Measurements from ENCODE around the gene DGKI.
A peak's percentile ranks its signal among the peaks of the same experiment; 100 is the strongest.

DGKI gene

DNA sequence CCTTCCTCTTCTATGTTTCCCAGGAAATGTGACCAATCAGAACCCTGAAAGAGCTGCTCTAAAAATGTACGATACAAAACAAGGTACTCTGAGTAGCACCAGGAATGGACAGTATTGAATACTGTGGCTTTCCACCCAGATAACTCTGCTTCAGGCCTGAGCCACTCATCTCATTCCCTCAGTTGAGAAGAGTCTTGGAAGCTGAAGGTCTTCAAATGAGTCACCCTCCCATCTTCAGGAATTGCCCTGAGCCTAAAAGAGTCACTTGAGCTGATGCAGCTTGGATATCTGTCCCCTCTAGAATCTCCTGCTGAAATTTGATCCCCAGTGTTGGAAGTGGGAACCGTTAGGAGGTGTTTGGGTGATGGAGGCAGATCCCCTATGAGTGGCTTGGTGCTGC, 210.4 kb downstream of the DGKI start:
- DNase-seq = no peak

DNA sequence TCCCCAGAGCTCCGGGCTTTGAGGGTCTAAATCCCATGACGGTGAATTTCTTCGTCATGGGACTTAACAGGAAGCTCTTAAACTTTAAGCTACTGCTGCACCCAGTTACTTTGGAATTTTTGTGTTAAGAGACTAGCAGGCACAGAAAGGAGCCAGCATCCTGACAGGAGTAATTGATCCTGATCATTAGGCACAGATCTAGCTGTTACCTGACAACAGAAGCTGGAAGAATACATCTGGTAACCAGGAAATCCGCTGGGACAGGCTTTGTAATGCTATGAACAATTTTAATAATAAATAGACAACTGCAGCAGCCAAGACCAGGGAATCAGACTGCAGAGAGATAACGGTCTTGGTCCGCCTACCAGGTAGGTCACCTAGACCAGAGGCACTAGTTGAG, 210.9 kb downstream of the DGKI start:
- no peak for DNase-seq

DNA sequence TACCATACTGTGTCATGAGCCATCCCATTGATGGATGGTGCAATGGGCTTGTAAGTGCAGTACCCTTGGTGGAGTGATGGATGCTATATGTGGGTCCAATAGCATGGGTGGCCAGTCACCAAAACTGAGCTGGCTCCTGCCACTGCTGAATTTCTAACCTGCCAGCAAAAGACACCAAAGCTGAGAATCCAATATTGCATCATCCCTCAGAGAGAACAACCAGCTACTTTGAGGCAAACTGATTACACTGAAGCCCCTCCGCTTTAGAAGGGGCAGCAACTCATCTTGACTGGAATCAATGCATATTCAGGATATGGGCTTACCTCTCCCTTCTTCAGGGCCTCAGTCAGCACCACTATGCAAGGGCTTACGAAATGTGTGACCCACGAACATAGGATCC, 211.6 kb downstream of the DGKI start:
- DNase-seq = no peak

DNA sequence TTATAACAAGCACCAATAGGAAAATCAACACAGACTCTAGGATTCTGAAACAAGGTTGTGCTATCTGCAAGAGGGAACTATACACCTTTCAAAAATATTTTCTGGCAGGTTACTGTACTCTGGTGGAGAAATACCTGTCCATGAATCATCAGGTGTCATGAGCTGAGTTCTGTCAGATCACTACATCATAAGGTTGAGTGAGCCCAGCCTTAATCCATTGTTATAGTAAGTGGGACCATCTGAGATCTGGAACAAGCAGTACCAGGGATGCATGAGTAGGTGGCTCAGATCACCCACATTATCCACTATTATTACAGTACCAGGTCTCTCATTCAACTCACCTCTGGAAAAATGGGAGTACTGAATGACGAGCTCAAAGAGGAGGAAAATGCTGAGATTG, 212.4 kb downstream of the DGKI start:
- DNase-seq = no peak

DNA sequence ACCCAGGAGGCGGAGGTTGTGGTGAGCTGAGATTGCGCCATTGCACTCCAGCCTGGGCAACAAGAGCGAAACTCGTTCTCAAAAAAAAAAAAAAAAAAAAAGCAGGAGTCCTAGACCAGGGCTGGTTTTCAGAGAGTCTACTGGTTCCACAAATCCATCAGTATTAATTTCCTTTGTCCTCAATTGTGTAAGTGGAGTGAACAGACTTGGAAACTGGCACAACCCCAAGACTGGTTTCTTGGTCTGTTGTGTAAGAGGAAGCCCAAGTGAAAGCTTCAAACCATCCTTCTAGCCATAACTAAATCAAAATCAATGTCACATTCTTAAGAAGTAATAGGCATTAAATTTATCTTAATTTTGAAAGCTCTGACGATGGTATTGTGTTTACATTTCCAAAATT, 213.6 kb downstream of the DGKI start:
- no peak for DNase-seq

DNA sequence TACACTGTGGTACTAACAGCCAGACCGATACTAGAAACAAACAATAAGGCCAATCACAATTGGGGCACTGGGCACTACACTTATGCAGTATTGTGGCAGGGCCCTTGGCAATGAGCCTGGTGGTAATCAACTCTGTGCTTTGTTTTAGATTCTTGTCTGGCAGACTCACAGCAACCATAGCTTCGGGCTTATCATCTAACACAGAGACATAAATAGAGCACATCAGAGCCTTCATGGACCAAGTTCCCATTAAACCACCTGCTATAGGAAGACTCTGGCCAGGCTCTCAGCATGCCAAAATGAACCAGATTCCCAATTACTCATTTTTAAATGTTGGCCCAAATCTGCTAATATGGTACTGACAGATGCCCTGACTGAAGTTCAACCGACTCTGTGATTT, 218.6 kb downstream of the DGKI start:
- DNase-seq = no peak

DNA sequence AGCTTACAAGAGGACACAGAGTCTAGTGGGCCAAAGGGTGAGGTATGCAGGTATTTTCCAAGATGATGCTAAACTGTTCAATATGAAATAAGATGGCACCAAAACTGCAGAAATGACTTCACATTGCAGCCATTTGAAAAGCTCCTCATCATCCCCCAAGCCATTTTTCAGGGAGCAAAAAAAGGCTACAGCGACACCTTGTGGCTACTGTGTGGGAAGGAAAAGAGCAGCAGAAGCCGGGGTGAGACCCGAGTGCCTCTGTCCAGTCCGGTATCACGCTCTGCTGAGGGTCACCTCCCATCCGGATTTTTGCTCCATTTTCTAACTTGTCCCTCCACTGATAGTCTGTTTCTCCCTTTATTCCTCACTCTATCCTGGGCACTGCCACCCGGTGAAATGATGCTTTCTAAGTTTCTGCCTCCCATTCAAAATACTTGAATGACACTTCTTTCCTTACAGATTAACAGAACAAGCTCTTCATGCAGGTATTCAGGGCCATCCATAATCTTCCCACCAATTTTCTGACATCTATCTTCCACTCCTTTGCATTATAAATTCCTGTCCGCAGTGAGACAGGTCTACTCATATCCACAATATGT, 220.2 kb downstream of the DGKI start:
- peak; percentile 78 for DNase-seq

DNA sequence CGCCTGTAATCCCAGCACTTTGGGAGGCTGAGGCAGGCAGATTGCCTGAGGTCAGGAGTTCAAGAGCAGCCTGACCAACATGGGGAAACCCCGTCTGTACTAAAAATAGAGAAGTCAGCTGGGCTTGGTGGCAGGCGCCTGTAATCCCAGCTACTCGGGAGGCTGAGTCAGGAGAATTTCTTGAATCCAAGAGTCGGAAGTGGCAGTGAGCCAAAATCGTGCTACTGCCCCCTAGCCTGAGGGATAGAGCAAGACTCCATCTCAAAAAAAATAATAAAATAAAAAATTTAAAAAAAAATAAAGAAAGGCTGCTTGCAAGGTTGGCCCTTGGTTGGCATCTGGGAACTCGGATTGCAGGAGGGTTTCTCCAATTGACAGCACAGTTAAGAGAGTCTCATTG, 221.6 kb downstream of the DGKI start:
- DNase-seq = no peak

DNA sequence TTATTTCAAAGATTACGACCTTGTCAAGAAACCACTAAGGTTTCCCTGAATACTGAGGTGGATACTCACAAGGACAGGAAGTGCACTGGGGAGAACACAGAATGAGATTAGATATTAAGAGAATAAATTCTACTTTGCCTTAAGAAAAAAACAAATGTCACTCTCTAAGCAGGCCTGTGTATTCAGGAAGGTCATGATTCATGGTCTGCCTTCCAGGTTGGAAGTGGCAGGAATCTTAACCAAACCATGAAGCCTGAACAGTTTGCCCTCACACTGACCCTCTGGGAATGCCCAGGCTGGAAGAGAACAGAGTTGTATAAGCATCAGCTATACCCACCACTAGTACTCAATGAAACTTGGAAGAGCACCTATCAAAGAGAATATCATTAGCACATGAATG, 227.6 kb downstream of the DGKI start:
- no peak for DNase-seq

DNA sequence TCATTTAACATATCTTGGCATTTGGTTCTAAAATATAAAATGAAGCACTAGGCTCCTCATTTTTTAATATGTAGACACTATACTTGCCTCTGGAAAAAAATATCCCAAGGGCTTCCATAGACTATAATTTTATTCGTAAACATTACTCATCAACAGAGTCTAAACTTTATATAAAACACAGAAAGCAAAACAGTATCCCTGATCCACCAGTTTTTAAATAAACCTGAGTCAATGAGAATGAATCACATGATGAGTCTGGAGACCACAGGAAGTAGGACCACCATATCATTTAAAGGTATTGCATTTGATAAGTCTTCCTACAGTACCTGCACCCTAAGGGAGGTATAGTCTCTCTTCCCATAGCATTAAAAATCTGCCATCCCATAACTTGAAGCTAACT, 228.0 kb downstream of the DGKI start:
- DNase-seq = no peak

DNA sequence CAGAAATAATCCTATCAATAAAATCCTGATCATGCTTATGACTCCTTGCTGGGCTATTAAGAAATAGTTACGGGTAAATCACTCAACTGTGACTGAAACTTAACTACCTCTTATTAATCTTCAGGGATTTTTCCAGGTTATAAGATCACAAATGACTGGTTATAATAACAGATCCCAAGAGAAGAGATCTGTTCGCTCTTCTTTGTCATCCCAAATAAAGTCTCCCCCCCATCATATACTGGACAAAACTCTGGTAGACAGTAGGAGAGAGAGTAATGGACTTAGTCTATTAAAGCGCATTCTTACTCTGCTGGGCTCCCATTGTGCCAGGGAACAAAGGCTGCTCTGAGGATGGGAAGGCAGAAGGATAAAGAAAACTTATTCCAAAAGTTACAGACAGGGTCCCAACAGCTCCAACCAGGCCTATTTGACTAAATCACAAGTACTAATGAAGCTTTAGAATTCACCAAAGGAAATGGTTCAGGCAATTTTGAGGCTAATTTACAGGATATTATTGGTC, 233.7 kb downstream of the DGKI start:
- DNase-seq = no peak

DNA sequence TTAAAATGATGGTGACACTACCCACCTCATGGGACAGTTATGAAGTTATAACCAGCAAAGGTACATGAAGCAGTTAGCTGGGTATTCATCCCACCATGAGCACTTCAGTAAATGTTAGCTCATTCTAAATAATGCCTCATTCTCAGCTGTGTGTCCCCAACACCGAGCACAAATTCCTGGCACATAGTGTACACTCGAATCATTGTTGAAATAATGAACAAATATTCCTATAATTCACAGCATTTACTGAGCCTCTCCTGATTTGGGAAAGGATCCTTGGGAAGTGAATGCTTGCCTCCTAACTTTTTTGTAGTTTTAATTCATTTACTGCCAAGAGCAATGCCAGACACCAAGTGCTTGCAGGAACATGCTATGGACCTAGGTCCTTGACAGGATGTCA, 235.2 kb downstream of the DGKI start:
- no peak for DNase-seq

DNA sequence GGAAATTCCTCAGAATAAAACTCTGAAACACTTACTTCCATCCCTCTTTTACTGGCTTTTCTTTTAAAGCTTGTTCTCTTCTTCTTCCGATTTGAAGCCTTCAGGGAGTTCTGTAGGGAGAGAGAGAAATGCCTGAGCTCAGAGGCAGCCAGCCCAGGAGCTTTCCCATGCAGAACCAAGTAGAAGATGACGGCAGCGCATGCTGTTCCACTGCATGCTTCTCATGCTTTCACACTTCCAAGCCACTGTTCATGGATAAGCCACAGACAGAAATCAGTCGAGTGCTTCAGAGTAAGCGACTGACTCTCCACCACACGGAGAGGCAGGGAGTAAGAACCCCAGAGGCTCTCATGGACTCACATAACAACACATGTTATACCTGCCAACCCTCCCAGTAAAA, 237.3 kb downstream of the DGKI start:
- no peak for DNase-seq

DNA sequence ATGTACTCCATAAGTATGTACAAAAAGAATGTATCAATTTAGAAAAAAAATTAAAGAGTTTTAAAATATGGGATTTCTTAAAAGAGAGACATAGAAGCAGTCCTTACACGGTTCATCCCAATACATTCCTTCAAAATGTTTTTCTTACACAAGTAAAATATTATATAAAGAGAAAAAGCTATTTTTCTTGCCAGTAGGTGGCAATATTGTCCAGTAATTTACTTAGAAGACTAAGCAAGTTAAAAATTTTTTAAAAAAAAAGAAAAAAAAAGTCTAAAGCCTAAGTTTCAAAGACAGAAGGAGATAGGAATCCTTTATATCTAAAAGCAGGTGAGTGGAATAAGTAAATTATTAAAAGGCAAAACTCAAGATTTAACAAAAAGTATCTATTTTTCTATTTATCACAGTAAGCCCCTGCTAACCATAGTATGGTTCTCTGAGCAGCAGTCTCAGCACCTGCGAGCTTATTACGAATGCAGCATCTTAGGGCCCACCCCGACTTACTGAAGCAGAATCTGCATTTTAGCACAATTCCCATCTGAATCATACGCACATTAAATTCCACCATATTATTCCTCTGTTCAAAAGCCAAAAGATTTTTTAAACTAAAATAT, 240.6 kb downstream of the DGKI start:
- peak; percentile 73 for DNase-seq

DNA sequence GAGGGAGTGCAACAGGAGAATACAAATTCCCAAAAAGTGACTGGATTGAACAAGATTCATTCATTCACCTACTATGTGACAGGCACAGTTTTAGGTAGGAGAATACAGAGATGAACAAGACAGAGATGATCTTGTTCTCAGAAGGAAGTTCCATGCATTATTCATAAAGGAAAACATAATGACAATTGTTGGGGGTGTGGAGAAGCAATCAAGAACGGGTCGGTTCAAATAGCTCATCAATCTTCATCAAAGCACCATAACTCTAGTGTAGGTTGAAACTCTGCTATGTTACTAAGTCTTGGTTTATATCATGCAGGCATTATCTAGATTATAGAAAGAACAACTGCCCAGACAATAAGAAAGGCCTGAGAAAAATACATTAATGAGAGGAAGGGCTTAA, 243.7 kb downstream of the DGKI start:
- DNase-seq = no peak

DNA sequence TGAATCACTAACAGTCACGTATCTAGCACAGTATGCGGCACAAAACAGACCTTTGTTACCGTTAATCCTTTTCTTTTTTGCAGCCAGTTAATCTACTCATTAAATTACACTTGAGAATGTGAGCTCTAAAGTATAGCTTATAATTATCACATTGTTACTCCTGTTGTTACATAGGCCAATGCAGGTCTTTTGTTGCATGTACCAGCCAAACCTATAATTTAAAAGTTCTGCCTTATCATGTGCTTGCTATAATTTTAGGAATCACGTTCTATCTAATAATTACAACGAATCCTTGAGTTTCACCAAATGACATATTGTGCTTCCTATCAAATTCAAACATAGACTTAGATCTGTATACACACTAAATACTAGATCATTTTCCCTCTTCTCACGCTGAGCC, 245.1 kb downstream of the DGKI start:
- DNase-seq = no peak

DNA sequence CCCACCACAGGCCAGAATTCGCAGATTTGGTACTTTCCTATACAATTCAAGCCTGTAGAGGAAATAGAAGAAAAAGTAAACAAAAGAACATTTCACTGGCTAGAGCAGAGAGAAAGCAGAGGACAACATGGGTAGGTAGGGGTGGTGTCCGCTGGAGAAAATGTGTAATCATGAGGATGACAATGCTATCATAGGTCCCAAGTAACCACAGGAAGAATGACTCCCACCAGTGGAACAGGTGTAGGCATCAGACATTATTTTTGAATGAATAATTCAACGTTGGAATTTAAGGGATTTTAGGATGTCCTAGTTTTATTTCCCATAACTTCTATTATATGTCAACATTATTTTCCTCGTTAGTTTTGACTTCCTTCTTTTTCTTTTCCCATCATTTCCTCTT, 248.9 kb downstream of the DGKI start:
- DNase-seq = no peak

DNA sequence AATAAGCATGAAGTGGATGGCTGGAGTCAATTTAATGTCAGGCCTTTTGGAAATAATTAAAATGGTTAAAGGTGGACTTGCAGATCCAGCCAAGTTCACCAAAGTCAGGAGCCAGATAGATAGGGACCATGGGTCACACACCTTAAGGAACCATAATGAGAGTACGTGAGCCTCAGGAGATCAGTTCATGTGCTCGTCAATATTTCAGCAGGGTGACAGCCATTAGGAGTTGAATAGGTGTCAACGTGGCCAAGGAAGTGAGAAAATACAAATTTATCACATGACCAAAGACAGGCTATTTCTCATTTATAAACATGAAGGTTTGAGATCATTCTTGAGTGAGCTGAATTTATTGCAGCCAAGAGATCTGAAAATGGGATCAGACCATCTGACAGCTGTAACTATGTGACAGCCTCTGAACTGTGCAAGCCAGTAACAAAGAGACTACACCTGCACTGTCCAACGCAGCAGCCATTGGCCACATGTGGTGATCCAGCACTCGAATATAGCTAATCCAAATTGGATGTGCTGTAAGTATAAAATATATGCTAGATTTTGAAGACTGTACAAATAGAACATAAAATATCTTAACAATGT, 253.6 kb downstream of the DGKI start:
- DNase-seq = no peak

DNA sequence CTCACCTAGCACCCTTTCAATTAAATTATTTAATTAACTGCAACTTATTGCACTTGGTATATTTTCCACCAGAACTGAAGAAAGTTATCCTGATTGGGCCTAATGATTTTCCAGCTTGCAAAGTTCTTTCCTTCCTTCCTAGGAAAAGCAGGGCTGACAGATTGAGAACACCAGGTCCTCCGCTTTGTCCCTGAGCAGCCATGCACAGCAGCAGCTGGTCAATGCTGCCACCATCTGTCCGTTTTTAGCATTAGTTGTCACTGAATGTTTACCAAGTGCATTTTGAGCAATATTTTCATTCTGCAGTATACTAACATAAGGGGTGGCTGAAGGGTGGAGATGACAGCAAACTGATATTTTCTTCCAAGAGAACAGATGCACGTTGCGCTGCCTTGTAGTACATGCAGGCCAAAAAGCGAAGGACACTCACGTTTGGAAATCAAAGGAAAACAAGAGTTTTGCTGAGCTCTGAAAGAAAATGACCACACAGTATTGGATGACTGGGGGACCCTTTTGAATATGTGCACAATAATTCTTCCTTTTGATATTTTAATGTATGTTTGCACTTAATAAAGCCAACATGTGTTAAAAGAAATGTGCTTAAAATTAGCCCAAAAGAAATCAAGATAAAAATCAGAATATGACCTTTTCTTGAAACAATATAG, 254.4 kb downstream of the DGKI start:
- peak; percentile 87 for DNase-seq

DNA sequence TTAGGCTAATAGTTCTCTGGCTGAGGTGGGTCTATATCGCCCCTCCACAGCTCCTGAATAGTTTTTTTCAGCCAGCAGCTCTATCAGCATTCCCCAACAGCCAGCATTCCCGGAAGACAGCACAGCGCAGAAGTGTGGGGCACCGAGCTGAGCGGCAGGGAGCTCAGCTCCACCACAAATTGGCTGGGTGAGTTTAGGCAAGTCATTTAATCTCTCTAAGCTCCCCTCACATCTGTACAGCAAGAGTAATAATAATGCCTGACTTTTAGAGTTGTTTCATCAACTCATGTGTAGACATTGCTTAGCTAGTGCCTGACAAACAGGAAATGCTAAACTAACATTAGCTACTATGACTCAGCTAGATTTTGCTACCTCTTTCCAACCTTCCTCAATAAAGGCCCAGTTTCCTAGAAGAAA, 255.3 kb downstream of the DGKI start:
- DNase-seq = peak; percentile 65

DNA sequence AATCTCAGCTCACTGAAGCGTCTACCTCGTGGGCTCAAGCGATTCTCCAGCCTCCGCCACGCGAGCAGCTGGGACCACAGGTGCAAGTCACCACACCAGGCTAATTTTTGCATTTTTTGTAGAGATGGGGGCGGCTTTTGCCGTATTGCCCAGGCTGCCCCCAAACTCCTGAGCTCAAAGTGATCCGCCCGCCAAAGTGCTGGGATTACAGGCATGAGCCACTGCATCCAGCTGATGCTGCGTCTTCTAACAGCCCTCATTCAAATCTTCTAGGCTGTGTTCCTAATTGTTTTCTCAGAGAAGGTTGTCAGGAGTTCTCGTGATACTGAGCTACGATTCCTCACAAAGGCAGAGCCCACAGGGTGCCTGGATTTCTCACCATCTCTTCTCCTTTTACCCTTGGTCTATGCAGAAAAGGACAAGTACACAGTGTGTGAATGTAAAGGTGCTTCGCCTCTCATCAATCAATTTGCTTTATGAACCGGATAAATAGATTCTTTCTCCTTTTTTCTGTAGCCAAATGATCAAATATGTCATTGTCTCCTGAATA, 255.9 kb downstream of the DGKI start:
- DNase-seq = peak; percentile 11

DNA sequence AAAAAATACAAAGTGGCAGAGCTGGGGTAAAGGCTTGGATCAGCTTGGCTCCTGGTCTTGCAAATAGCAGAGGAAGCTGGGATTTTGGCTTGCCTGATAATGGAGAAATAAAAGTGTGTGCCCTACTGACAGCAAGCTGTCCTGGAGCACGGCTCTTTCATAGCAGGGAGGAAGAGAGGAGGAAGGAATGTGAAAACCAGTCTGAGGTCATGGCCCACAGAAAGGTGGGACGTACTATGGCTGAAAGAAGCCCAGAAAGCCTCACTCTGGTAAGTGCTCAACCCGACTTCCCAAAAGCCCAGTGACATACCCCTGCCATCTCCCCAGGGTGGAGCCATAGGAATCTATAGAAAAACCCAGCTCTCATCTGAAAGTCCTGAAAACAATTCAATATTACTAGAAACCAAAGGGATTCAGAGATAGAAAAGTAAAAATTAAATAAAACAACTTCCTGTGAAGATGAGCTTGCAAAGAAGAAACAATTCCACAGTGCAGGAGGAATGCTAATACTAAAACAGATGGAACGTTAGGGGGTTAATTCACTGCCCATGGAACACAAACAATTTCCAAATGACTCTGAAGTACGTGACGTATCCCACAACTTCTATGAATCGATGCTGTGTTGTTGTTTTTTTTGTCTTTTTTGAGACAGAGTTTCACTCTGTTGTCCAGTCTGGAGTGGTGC, 256.6 kb downstream of the DGKI start:
- no peak for DNase-seq

DNA sequence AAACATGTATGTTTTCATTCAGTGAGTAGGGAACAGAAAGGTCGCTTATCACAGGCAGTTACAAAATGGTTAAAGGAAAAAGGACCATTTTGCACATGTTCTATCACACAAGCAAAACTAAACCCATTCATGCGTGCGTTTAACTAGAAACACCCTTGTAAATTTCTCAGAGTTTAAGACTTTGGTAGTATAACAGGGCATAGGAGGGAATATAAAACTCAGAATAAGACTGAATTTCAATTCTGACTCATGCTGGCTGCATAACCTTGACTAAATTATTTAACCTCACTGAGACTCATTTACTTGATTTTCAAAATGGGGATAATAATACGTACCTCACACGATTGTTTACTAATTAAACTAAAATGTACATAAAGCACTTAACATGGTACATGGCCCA, 259.4 kb downstream of the DGKI start:
- no peak for DNase-seq

Data from NCI-H82 (cell line).